HG02840 (cell line): ENCODE measurements around the gene PARP8.
"Not testable (repeated sequence)": the region's sequence is repeated elsewhere in the genome, so short reads cannot be mapped to it uniquely, and the experiment has no call there.

Experiments
- ATAC-seq: cut with Tn5 transposase; IDR thresholded peaks from one replicate; pipeline ENCODE4 v1.9.1; 2021; ENCODE audit warnings: mild to moderate bottlenecking, moderate library complexity, moderate number of reproducible peaks; ENCODE audit not compliant: unreplicated experiment, low FRiP score

Gene PARP8

DNA sequence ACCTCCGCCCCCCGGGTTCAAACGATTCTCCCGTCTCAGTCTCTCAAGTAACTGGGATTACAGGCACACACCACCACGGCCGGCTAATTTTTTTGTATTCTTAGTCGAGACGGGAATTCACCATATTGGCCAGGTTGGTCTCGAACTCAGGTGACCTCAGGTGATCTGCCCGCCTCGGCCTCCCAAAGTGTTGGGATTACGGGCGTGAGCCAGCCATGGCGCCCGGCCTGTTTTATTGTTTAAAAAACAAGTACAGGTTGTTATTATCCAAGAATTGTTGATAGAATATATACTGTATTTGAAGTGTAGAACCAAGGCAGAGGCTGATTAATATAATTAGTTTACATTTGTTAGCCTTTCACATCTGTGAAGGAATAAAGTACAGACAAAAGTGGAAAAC, 8.9 kb downstream of the PARP8 start:
- ATAC-seq = no peak

DNA sequence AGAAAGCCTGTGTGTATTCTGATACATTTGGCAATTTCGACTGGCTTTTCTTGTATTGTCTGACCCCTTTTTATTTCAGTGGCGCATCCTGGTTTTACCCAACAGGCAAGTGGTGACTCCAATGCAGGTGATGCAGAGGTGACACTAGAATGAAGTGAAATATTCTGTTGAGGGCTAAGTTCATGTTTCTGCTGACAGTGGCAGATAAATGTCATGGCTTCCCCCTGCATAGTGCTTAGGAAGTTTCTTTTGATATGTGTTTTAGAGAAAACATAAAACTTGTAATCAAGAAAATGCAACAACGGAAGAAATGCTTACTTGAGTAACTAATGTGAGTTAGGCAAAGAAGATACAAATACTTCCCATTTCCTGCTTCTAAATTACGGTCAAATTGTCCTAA, 13.1 kb downstream of the PARP8 start:
- not testable (repeated sequence) for ATAC-seq

DNA sequence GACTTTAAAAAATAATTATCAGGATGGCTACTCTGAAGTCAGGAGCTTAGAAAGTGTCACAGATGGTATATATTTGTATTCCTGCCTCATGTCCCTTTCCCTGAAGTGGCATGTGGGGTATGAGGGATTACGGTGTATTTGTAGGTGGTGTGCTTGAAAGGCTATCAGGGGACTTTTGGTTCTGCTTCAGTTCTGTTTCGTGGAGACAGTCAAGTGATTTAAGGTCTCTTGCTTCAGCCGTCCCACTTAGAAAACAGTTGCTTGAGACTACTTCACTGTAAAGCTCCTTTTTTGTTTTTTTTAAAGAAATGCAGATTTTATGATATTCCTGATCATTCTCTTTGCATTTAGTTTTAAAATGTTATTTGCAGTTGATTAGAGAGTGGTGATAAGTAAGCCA, 18.3 kb downstream of the PARP8 start:
- ATAC-seq = no peak

DNA sequence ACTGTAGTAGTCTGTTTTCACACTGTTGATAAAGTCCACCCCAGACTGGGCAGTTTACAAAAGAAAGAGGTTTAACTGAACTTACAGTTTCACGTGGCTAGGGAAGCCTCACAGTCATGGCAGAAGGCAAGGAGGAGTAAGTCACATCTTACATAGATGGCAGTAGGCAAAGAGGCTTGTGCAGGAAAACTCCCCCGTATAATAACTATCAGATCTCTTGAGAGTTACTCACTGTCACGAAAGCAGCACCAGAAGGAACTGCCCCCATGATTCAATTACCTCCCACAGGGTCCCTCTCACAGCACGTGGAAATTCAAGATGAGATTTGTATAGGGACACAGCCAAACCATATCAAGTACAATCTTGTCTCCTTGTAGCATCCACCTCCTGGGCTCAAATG, 21.1 kb downstream of the PARP8 start:
- ATAC-seq = no peak

DNA sequence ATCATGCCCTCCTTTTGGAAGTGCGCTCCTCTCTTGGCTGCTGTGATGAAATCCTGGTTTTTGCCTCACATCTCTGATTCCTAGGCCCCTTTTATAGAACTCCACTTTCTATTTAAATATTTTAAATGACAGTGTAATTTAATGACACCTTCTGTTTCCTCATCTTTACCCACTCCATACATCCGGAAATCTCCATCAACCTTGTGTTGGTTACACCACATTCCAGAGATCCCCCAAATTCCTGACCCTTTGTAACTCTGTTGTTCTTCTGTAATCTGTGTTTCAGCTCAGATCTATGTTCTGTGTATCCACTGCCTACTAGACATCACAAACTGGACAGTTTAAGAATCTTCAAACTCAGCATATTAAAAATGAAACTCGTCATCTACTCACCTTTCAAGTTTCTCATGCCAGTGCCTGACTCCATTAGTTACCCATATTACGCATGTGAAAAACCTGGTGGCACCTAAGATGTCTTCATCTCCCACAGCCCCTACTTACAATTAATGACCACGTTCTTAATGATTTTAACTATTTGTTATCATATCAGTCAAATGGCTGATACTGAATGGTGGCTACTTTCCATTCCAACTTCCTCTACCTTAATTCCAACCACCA, 25.1 kb downstream of the PARP8 start:
- ATAC-seq = no peak

DNA sequence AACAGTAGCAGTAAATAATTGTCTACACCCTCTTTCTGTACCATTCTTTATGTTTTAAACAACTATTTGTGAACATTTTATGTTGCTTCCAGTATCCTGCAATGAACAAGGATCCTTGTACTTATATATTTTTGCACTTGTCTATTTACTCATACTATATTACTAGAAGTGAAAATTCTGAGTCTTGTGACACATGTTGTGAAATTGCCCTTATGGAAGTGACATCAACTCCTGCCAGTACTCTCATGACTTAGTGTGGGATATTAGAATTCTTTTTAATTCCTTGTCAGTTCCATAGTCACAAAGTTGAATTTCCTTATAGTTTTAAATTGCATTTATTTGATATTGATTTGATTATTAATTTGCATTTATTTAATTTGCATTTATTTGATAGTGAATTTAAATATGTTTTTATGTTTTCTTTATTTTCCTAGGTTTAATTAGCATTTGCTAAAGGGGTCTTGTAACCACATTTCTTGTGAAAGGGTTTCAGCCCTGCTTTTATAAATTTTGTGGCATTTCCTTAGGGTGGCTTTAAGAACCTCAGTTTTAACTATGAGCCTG, 27.7 kb downstream of the PARP8 start:
- ATAC-seq = no peak

DNA sequence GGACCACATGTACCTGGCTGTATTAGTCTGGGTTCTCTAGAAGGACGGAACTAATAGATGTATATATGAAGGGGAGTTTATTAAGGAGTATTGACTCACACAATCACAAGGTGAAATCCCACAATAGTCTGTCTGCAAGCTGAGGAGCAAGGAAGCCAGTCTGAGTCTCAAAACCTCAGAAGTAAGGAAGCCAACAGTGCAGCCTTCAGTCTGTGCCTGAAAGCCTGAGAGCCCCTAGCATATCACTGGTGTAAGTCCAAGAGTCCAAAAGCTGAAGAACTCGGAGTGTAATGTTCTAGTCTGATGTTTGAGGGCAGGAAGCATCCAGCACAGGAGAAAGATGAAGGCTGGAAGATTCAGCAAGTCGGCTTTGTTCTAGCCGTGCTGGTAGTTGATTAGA, 28.2 kb downstream of the PARP8 start:
- not testable (repeated sequence) for ATAC-seq

DNA sequence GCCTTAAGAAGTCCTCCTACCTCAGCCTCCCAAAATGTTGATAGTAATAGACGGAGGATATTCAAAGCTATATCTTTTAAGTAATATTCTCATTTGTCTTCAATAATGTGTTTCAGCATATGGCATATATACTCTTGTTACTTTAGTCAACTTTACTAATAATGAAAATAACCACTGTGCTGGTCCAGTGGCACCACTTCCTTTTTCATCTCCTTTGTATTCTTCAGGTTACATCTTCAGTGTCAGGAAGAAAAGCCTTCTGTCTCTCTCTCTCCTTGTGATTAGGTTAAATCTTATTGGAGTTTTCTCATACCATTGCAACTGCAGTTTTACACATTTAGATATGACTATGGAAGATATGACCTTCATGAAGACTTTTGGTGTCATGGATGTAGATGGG, 31.3 kb downstream of the PARP8 start:
- no peak for ATAC-seq

DNA sequence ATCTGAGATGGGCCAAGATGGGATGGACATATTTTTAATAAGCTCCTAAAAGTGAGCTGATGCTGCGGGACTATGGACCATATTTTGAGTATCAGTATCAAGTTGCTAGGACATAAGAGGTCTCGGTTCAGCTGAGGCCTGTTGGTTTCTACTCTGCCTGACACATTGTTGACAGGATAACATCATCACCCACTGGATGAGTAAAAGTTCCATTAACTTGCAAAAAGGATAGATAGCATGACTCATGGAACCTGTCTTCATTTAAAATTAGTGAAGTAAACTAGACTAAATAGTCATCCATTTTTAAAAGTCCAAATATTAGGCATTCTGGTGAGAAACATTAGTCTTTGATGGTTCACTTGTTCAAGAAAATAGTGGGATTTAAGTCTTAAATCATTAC, 33.3 kb downstream of the PARP8 start:
- ATAC-seq = no peak

DNA sequence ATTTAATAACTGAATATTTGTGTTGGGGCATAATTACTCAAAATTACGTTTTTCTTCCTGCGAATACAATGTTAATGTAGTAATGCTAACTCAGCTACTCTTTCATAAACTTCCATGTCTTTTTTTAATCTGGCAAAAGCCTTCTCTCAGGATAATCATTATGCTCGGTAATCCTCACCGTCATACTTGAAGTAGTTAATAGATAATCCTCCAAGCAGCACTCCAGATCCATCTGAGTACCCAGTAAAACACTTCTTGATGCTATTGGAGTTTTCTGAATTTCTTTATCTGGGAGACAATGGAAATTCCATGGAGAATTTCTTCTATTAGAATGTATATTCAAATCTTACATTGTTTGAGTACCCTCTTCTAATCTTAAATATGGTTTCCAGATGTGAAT, 34.3 kb downstream of the PARP8 start:
- ATAC-seq = no peak

DNA sequence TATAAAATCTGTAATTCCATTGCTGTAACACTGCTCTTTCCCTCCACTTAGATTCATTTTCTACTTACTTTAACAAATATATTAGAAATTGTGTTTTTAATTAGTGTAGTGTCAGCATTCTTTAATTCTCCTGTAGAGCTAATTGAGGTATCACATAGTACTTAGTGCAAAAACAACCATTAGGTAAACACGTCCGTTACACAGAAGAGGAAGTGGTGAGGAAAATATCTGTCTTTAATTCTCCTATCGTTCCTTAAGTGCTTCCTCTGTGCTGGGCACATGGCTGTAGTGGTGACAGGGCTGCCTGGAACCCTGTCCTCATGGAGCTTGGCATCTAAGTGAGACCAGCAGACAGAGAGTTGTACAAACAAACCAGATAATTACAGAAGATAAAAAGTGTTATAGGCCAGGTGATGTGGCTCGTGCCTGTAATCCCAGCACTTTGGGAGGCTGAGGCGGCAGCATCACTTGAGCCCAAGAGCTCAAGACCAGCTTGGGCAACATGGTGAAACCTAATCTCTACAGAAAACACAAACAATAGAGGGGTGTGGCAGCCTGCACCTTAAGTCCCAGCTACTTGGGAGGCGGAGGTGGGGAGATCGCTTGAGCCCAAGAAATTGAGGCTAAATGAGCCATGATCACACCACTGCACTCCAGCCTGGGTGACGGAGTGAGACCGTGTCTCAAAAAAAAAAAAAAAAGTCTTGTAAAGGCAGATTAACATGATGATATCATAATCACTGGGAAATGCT, 36.4 kb downstream of the PARP8 start:
- no peak for ATAC-seq

DNA sequence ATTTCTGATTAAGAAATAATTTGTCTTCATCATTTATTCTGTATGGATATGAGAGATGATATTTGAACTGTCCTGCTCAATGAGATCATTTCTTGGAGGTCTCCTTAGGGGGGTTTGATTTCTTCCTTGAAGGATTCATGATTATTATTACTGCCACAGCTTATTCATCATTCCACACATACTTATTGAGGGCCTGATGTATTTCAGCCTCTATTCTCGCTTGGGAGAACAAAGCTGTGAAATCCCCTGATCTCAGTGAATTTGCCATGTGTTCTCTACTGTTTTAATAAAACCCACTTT, 36.9 kb downstream of the PARP8 start:
- no peak for ATAC-seq

DNA sequence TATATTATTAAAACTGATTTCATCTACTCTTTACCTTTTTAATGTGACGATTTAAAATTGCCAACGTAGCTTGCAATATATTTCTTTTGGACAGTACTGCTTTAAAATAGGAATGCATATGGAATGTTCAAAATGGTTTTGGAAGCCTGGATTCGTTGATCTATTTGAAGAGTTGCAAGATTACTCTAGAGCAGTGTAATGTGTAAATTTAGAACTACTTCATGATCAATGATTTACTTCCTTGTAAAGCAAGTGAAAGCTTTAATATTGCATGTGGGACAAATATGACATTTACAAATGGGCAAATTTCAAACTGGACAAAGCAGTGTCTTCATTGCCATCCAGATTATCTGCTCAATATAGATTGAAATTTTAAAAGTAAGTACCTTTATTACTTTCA, 38.3 kb downstream of the PARP8 start:
- no peak for ATAC-seq

DNA sequence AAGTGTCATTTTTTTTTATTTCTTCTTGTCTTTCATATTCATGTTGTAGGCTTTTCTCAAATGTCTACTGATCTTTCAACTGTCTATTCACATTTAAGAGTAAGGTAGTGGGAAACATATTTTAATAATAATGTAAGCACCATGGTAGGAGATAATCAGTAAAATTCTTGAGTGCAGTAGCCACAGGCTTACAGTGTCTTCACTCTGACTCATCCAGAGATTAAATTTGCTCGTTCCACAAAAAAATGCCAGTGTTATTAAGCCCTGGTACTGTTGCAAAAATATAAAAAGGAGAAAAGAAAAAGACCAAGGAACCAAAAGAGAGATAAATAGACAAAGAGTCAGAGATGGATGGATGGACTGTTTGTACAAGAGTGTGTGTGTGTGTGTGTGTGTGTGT, 43.0 kb downstream of the PARP8 start:
- no peak for ATAC-seq

DNA sequence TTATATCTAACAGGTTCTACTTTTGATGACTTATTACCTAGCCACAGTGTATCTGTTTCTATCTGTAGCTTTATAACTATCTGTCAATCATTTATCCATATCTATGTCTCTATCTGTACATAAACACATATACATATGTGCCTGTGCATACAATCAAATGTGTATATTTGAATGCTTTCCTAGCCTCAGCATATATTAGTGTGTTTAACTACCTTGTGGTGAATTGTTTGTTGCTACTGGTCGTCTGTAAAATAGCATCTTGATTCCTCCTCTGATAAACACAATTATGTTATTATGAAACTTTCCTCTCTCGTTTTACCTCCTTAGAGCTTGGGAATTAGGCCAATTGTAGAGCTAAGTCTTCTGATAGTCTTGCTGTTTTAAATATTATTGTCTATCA, 44.4 kb downstream of the PARP8 start:
- ATAC-seq = peak; percentile 10

DNA sequence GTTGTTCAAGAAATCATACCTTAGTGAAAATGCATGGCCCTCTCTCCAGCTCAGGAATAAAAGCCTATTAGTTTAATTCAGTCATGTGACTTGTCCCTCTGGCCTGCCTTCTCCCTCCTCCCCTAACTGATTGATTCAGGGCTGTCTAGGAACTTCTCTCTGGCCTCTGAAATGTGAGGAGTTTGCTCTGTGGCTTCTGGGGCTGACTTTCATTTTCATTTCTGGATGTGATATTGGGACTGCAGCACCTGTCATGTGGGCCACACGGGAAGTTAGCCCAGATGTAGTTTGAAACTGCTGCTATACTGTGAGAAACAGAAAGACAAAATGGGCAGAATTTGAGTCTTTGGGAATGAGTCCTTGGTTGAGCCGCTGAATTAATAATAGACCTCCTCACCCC, 44.8 kb downstream of the PARP8 start:
- peak; percentile 96 for ATAC-seq

DNA sequence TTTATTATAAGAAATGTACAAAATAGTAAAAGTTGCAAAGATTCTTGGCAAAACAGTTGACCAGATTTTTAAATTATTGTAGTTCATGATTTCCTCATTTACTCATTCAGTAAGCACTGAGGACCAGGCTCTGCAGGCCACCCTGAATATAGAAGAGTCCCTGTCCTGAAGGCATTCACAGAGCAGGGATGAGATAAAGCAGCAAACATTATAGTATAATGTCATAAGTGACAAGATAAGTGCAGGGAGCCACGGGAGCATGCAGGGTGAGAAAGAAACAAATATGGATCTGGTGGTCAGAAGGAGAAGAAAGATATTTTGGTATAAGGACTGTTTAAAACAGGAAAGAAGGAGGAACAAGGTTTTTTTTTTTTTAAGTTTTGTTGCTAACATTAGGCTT, 46.0 kb downstream of the PARP8 start:
- no peak for ATAC-seq

DNA sequence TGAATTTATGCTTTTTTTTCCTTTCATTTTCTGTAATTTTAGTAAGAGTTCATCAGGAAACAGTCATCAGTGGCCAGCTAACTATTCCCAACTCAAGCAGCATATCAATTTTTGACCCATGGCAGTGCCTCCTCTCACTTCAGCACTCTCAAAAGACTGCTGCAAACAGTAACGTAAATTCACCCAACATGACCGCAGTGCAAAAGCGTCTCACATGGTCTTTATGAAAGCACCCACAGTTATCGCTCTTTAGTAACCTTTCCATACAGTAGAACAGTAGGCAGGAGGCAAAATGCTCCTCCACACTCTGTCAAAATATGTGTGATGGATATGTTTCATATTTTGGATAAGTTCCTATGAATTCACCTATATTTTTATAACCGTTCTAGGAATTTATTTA, 48.6 kb downstream of the PARP8 start:
- ATAC-seq = no peak

DNA sequence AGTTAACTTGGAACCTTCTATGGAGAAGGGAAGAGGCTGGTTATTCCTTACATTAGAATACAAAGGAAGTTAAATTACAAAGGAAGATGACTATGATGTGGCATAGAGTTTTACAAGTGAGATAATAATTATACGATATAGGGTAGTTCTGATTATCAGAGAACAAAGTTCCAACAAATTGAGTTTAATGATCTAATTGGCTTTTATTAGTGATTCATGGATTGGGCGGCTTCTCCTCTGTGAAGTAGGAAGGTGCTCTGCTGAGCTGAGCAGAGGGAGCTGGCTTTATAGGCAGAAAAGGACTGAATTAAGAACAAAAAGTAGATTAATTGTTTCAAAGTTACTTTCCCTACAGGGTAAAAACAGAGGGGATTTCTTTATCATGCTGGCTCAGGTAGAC, 49.7 kb downstream of the PARP8 start:
- ATAC-seq = no peak

DNA sequence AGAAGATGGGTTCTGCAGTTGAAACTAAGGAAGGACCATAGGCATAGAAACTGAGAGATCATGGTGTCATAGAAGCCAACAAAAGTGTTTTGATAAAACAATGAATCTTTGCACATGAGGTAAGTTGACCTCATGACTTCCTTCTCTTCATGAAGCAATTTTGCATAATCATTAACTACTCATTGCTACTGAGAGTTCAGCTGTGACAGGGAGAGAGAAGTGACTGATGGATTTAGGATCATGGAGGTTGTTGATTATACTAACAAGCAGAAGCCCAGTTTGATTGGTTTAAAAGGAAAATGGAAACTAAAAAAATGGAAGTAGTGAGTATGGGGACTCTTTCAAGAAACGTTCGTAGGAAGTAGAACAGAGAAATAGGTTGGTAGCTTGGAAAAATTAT, 51.2 kb downstream of the PARP8 start:
- peak; percentile 65 for ATAC-seq

DNA sequence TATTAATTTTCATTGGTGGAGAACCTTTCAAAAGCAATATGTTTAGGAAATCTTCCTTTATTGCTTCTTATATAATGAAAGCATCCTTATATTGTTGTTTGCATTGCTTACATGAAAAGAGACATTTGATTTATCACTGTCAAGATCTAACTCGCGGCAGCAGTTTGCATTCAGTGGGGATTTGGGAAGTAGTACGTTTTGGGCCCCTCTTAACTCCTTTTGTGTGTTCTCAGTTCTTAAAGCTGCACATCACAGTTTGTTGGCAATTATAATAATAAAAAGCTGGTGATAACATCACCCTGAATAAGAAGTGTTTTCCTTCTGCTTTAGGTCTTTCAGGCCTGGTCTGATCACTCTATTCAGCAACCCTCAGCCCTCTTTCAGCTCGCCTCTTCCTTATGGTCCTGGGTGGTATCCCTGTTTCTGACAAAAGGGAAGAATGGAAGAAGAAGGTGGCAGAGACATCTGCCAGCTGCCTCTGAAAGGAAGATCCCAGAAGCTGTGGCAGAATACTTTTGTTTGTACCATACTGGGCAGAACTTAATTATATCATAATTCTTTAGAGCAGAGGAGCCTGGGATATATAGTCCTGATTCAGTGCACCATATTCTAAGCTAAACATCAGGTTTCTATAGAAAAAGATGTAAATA, 53.7 kb downstream of the PARP8 start:
- ATAC-seq = no peak

DNA sequence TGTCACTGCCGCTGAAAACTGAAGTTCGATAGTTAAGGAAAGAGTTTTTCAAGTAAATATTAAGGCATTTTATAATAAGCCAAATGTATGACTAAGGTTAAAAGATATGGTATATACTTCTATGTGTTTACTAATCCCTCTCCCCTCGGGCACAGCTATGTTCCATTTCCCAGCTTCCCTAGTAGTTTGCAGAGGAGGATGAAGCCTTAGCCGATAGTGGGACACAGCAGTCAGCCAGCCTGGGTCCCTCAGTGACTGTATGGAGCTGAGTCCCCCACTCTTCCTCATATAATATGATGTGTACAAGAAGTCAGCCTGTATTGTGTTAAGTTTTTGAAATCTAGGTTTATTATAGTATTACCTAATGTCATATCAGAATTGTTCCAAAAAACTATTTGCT, 55.8 kb downstream of the PARP8 start:
- no peak for ATAC-seq
